Prostate gland (tissue), 2 donors: ENCODE data around the gene NES. TPM values are rescaled to one million over a fixed set of nuclear protein-coding genes. Genes with fewer than 3 reads are reported as not detected.
"Not testable (repeated sequence)": the region's sequence is repeated elsewhere in the genome, so short reads cannot be mapped to it uniquely, and the experiment has no call there.

ENCODE experiments used
- DNase-seq: peaks from one replicate; pipeline ENCODE4 v3.0.0-alpha.2; 2019; ENCODE audit warnings: low spot score
- H3K27ac ChIP-seq, 2 donors: fragments of 200-600 bp; sonication (generic); 2 replicates each; pipeline ENCODE4 v1.5.1; 2017 to 2019
- H3K27me3 ChIP-seq: fragments of 200-600 bp; sonication (generic); replicated peaks from 2 replicates; pipeline ENCODE4 v1.5.1; 2019; ENCODE audit not compliant: insufficient read depth
- H3K36me3 ChIP-seq, 2 donors: fragments of 200-600 bp; sonication (generic); 1 replicate in 1 of 2; 2 replicates in 1 of 2; pipeline versions ENCODE4 v1.5.1 to v1.8.1; 2017 to 2019
- H3K4me1 ChIP-seq: fragments of 200-600 bp; sonication (generic); replicated peaks from 2 replicates; pipeline ENCODE4 v1.5.1; 2019
- H3K4me3 ChIP-seq, 2 donors: fragments of 200-600 bp; sonication (generic); 2 replicates each; pipeline ENCODE4 v1.5.1; 2017 to 2019
- H3K9me3 ChIP-seq: fragments of 200-600 bp; sonication (generic); 2 replicates; pipeline ENCODE4 v1.5.1; 2017
- POLR2A ChIP-seq: fragments of 450-650 bp; IDR thresholded peaks from one replicate; pipeline ENCODE4 v1.6.1; 2016; ENCODE audit warnings: antibody characterized with exemption, mild to moderate bottlenecking
- POLR2AphosphoS5 ChIP-seq: sonication (generic); formaldehyde crosslinking; IDR thresholded peaks from one replicate; pipeline ENCODE4 v1.6.1; 2017; ENCODE audit warnings: antibody characterized with exemption
- WGBS: methylation state at CpG from one replicate; pipeline ENCODE4 v1.1.5; 2018; 5-methylcytosine and 5-hydroxymethylcytosine counted together
- intact Hi-C: fragments of 100-400 bp; cut with DNase I; formaldehyde crosslinking; loops from one replicate; pipeline ENCODE4 v1.14.2; 2022
- total RNA-seq, 2 donors: library from RNA; depleted of rRNA; stranded (reverse); fragments of >200 nt; gene quantifications; one replicate each; pipeline ENCODE4 v1.1.0, GENCODE V29; 2016
- TF ChIP-seq, protein P1 (sequence below), 4 experiments: fragments of 200-600 bp in 2 of 4; fragments of 450-650 bp in 2 of 4; sonication (generic) in 2 of 4; IDR thresholded peaks; 1 replicate in 3 of 4; 2 replicates in 1 of 4; pipeline ENCODE4 v1.5.1; 2016 to 2019; ENCODE audit warnings: antibody characterized with exemption in 4 of 4, mild to moderate bottlenecking in 2 of 4, moderate library complexity in 2 of 4

NES gene
- total RNA-seq, 2 donors from 2014 or later = 11.2 to 33.4 TPM

DNA sequence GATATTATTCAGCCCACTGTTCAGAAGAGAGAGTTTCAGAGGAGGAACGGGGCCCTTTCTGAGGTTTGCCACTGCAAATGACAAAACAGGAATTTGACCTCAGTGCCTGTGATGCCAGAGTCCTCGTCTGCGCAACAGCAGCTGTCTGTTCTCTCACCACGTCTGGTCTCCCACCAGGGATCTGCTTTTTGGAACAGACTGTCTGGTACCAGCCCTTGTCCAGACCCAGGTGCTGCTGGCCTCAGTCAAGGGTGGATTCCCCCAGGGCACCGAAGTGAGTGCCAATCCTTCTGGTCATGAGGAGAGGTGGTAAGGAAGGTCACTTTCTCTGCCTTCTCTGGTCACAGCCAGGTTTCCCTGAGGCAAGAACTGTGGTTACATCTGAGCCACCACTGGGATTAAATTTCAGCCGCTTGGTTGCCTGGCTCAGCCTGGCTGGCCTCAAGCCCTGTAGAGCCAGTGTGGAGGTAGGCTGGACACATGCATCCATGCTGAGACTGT is 37.6 kb downstream of the NES start:
- no peaks in the 10 kb centered on the region for H3K4me1 ChIP-seq
- H3K27me3 ChIP-seq = peaks cover 25% of the 10 kb centered on the region
- no peak for TF ChIP-seq POLR2AphosphoS5
- TF ChIP-seq, protein P1, sequence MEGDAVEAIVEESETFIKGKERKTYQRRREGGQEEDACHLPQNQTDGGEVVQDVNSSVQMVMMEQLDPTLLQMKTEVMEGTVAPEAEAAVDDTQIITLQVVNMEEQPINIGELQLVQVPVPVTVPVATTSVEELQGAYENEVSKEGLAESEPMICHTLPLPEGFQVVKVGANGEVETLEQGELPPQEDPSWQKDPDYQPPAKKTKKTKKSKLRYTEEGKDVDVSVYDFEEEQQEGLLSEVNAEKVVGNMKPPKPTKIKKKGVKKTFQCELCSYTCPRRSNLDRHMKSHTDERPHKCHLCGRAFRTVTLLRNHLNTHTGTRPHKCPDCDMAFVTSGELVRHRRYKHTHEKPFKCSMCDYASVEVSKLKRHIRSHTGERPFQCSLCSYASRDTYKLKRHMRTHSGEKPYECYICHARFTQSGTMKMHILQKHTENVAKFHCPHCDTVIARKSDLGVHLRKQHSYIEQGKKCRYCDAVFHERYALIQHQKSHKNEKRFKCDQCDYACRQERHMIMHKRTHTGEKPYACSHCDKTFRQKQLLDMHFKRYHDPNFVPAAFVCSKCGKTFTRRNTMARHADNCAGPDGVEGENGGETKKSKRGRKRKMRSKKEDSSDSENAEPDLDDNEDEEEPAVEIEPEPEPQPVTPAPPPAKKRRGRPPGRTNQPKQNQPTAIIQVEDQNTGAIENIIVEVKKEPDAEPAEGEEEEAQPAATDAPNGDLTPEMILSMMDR (IDR thresholded peaks at IDR 0.05) = no peak
- no peak for TF ChIP-seq POLR2A
- no peaks in the 10 kb centered on the region for H3K36me3 ChIP-seq
- intact Hi-C loops = no loop called here
- no peak overlapping the region for H3K4me3 ChIP-seq
- no peak overlapping the region for H3K27ac ChIP-seq
- no peaks in the 10 kb centered on the region for H3K9me3 ChIP-seq
- no peak for DNase-seq
- WGBS = 68% methylated on average over 6 of the region's 6 CpGs

DNA sequence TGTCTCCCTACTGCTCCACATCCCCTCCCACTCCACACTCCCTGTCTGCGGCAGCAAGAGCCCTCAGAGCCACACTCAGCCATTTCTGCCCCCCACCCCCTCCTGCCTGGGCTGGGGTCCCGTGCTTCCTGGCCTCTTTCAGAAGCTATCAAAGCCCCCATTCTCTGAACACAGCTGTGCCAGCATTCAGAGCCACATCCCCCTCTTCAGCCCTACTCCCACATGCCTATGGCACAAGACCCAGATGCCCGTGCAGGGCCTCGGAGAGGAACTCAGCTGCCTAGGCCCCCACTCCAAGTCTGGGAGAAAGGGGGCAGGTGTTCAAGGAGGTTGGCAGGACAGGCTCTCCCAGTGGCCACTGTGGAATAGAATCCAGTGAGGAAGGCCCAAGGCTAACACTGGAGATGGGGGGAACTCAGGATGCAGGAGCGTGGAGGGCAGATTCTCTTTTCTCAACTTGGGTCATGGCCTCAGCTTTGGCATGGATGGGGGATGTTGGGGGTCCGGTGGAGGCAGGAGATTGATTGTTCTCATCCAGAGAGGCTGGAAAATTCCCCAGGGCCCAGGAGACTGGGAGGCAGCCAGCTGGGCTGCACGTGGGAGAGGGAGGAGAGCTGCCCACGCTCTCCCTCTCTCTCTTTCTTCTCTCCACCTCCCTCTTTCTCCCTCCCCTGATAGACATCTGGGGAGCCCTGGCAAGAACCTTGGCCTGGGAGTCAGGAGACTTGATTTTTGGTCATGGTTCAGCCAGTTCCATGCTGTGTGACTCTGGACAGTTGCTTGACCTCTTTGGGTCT is 38.8 kb downstream of the NES start:
- WGBS = 49% methylated on average over 8 of the region's 8 CpGs
- H3K4me1 ChIP-seq = no peaks in the 10 kb centered on the region
- no peak for DNase-seq
- intact Hi-C loops = no loop called here
- TF ChIP-seq, protein P1 (IDR thresholded peaks at IDR 0.05) = no peak
- TF ChIP-seq POLR2A (no peak), POLR2AphosphoS5 (no peak)
- peaks cover 25% of the 10 kb centered on the region for H3K27me3 ChIP-seq
- no peaks in the 10 kb centered on the region for H3K9me3 ChIP-seq
- no peaks in the 10 kb centered on the region for H3K36me3 ChIP-seq
- no peak overlapping the region for H3K27ac ChIP-seq
- H3K4me3 ChIP-seq = no peak overlapping the region

DNA sequence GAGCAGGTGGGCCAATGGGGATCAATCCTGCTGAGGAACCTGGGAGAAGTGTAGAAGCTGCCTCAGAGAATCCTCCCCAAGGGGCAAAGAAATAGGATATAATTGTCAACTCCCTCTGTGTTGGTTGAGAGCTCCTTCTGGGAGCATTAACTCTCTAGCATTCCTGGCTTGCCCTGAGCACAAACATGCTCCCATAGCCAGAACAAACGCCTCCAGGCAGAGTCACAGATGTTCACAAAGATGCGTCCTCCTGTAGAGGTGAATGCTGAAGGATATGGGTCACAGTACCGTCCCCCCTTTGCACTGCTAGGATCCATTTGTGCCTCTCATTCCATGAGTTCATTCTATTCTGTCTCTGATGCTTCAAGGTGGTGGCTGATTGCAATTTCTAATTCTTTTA is 44.9 kb downstream of the NES start:
- Histone ChIP-seq H3K9me3 (no peaks in the 10 kb centered on the region), H3K36me3 (no peaks in the 10 kb centered on the region), H3K27ac (no peak overlapping the region), H3K27me3 (peaks cover 6% of the 10 kb centered on the region), H3K4me1 (no peaks in the 10 kb centered on the region), H3K4me3 (no peak overlapping the region)
- intact Hi-C loops = no loop called here
- no peak for DNase-seq
- TF ChIP-seq, protein P1 (IDR thresholded peaks at IDR 0.05) = no peak
- TF ChIP-seq POLR2A (no peak), POLR2AphosphoS5 (no peak)
- WGBS = 36% methylated on average over 3 of the region's 3 CpGs

DNA sequence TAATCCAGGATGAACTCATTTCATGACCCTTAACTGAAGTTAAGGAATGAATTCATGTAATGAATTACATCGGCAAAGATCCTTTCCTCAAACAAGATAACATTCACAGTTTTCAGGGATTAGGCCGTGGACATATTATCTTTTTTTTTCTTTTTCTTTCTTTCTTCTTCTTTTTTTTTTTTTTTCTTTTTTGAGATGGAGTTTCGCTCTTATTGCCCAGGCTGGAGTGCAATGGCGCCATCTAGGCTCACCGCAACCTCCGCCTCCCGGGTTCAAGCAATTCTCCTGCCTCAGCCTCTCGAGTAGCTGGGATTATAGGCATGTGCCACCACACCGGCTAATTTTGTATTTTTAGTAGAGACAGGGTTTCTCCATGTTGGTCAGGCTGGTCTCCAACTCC is 46.1 kb downstream of the NES start:
- H3K27ac ChIP-seq, DNase-seq, H3K4me3 ChIP-seq, H3K27me3 ChIP-seq, H3K9me3 ChIP-seq, H3K36me3 ChIP-seq, intact Hi-C loops, H3K4me1 ChIP-seq: not testable (repeated sequence)
- 36% methylated on average over 9 of the region's 9 CpGs for WGBS

- Histone ChIP-seq H3K27me3 (peaks cover 13% of the 10 kb centered on the region), H3K27ac (no peak overlapping the region), H3K36me3 (no peaks in the 10 kb centered on the region), H3K4me3 (no peak overlapping the region), H3K4me1 (peaks cover 5% of the 10 kb centered on the region), H3K9me3 (no peaks in the 10 kb centered on the region)
- no peak for DNase-seq
- 77% methylated on average over 8 of the region's 8 CpGs for WGBS
- TF ChIP-seq POLR2AphosphoS5 = no peak
- TF ChIP-seq POLR2A = no peak
- TF ChIP-seq, protein P1 (IDR thresholded peaks at IDR 0.05) = no peak
- intact Hi-C loops = no loop called here
Measured at GRCh38 chr1:156629823-156630449, 47.3 kb downstream of the NES start.
